CD14-positive monocyte (primary cell): ENCODE results near the gene WDTC1. TPM values are rescaled to one million over a fixed set of nuclear protein-coding genes. Genes with fewer than 3 reads are reported as not detected.

Source experiments
- DNase-seq, 3 donors: peaks; one replicate each; pipeline ENCODE4 v3.0.0-alpha.2; 2011 to 2022
- H2AFZ ChIP-seq: 2 replicates; pipeline ENCODE4 v1.6.0; 2012; ENCODE audit warnings: mild to moderate bottlenecking, low read depth, low read length, inconsistent platforms; ENCODE audit not compliant: insufficient read depth, poor library complexity, severe bottlenecking
- H3K27ac ChIP-seq, 2 donors: 1 replicate in 1 of 2; 2 replicates in 1 of 2; pipeline ENCODE4 v1.5.1; 2012 to 2013; ENCODE audit warnings: low read length in 2 of 2, control low read depth in 1 of 2, inconsistent platforms in 1 of 2, low read depth in 1 of 2, mild to moderate bottlenecking in 1 of 2
- H3K27me3 ChIP-seq, 2 donors: one replicate each; pipeline versions ENCODE4 v1.6.0 to v1.6.1; 2011 to 2013; ENCODE audit warnings: low read length in 2 of 2; ENCODE audit not compliant: control insufficient read depth in 2 of 2, insufficient read depth in 2 of 2
- H3K36me3 ChIP-seq, 2 donors: replicated peaks in 1 of 2; 1 replicate in 1 of 2; 2 replicates in 1 of 2; pipeline versions ENCODE4 v1.5.1 to v1.6.1; 2012 to 2013; ENCODE audit warnings: low read length in 2 of 2, control low read depth in 1 of 2, inconsistent platforms in 1 of 2, mild to moderate bottlenecking in 1 of 2; ENCODE audit not compliant: insufficient read depth in 2 of 2, control insufficient read depth in 1 of 2
- H3K4me1 ChIP-seq, 2 donors: 1 replicate in 1 of 2; 2 replicates in 1 of 2; pipeline versions ENCODE4 v1.5.1 to v1.6.1; 2012 to 2013; ENCODE audit warnings: low read length in 2 of 2, control low read depth in 1 of 2, inconsistent platforms in 1 of 2, mild to moderate bottlenecking in 1 of 2, moderate library complexity in 1 of 2; ENCODE audit not compliant: insufficient read depth in 2 of 2, control insufficient read depth in 1 of 2
- H3K4me2 ChIP-seq: replicated peaks from 2 replicates; pipeline ENCODE3; 2012; ENCODE audit warnings: low read length, moderate library complexity, mild to moderate bottlenecking; ENCODE audit not compliant: poor library complexity, severe bottlenecking; ENCODE audit errors: extremely low read depth
- H3K4me3 ChIP-seq, 3 experiments: fragments of 200-600 bp in 1 of 3; sonication (generic) in 1 of 3; replicated peaks in 1 of 3; 1 replicate in 2 of 3; 2 replicates in 1 of 3; pipeline ENCODE4 v1.5.1; 2011 to 2013; ENCODE audit warnings: low read length in 3 of 3, mild to moderate bottlenecking in 3 of 3, control low read depth in 2 of 3, low read depth in 2 of 3, inconsistent platforms in 1 of 3, moderate library complexity in 1 of 3
- H3K79me2 ChIP-seq: 2 replicates; pipeline ENCODE4 v1.6.0; 2012; ENCODE audit warnings: mild to moderate bottlenecking, control low read depth, inconsistent platforms, low read length, moderate library complexity; ENCODE audit not compliant: insufficient read depth
- H3K9ac ChIP-seq: 2 replicates; pipeline ENCODE4 v1.6.0; 2017; ENCODE audit warnings: low read length, mild to moderate bottlenecking; ENCODE audit not compliant: insufficient read depth, poor library complexity, severe bottlenecking
- H3K9me3 ChIP-seq, 2 donors: replicated peaks in 1 of 2; 1 replicate in 1 of 2; 2 replicates in 1 of 2; pipeline versions ENCODE4 v1.5.1 to v1.6.1; 2012 to 2013; ENCODE audit warnings: low read length in 2 of 2, control low read depth in 1 of 2; ENCODE audit not compliant: control insufficient read depth in 1 of 2, insufficient read depth in 1 of 2
- H4K20me1 ChIP-seq: 2 replicates; pipeline ENCODE4 v1.6.0; 2012; ENCODE audit warnings: mild to moderate bottlenecking, low read length, control low read depth, moderate library complexity; ENCODE audit not compliant: insufficient read depth
- H3K27ac Mint-ChIP-seq, 7 donors: one replicate each; pipeline ENCODE4 v1.8.0; 2020; ENCODE audit warnings: mild to moderate bottlenecking in 7 of 7, mixed read lengths in 7 of 7, moderate library complexity in 6 of 7, inconsistent platforms in 2 of 7
- H3K27me3 Mint-ChIP-seq, 3 donors: one replicate each; pipeline ENCODE4 v1.8.0; 2021 to 2022; ENCODE audit warnings: low read depth in 3 of 3, mild to moderate bottlenecking in 3 of 3, mixed read lengths in 3 of 3, moderate library complexity in 3 of 3, inconsistent platforms in 1 of 3
- H3K36me3 Mint-ChIP-seq, 2 donors: one replicate each; pipeline ENCODE4 v1.8.0; 2020; ENCODE audit warnings: mixed read lengths in 2 of 2, inconsistent platforms in 1 of 2, mild to moderate bottlenecking in 1 of 2
- H3K4me1 Mint-ChIP-seq: one replicate; pipeline ENCODE4 v1.8.0; 2020; ENCODE audit warnings: mild to moderate bottlenecking, mixed read lengths
- H3K4me3 Mint-ChIP-seq, 2 donors: one replicate each; pipeline ENCODE4 v1.8.0; 2020; ENCODE audit warnings: mild to moderate bottlenecking in 2 of 2, mixed read lengths in 2 of 2, moderate library complexity in 1 of 2
- H3K9me3 Mint-ChIP-seq, 7 donors: one replicate each; pipeline ENCODE4 v1.8.0; 2020 to 2022; ENCODE audit warnings: mixed read lengths in 7 of 7, mild to moderate bottlenecking in 6 of 7, moderate library complexity in 6 of 7, inconsistent platforms in 2 of 7
- WGBS: methylation state at CpG from one replicate; pipeline ENCODE4 v1.1.5; 2013; ENCODE audit warnings: missing lambda C conversion rate; ENCODE audit not compliant: insufficient coverage; 5-methylcytosine and 5-hydroxymethylcytosine counted together
- intact Hi-C, 2 donors: fragments of 100-400 bp; cut with micrococcal nuclease; formaldehyde crosslinking; loops; one replicate each; pipeline versions ENCODE4 v1.15.0 to v1.15.1; 2023
- polyA plus RNA-seq, 3 donors: library from polyadenylated mRNA; depleted of rRNA in 1 of 3; unstranded in 2 of 3; stranded (reverse) in 1 of 3; fragments of 300-500 nt in 2 of 3; fragments of >200 nt in 1 of 3; fragmentation: Illumina TruSeq in 2 of 3; gene quantifications; 1 replicate in 2 of 3; 2 replicates in 1 of 3; pipeline ENCODE4 v1.2.3, GENCODE V29; 2012 to 2021
- TF ChIP-seq, protein P1 (sequence below): fragments of 200-600 bp; IDR thresholded peaks from one replicate; pipeline ENCODE4 v1.8.0; 2022; ENCODE audit warnings: antibody characterized with exemption, mild to moderate bottlenecking

The WDTC1 gene
- polyA plus RNA-seq, 3 donors = 2.1 to 26.6 (median 4.3) TPM

- no peaks in the 10 kb centered on the region for H3K9me3 Mint-ChIP-seq
- WGBS = 42% methylated on average over 9 of the region's 14 CpGs
- Histone ChIP-seq H3K27ac (peak overlapping the region; percentile 75 to 84), H3K4me1 (peaks cover 25 to 26% of the 10 kb centered on the region in 2 donors), H3K36me3 (peaks cover 67 to 90% of the 10 kb centered on the region in 2 donors), H3K9me3 (no peaks in the 10 kb centered on the region), H3K9ac (peak overlapping the region; percentile 37), H4K20me1 (peaks cover 34% of the 10 kb centered on the region), H3K4me3 (peak overlapping the region in 1 of 3 experiments; percentile 27), H2AFZ (no peak overlapping the region), H3K27me3 (no peaks in the 10 kb centered on the region), H3K4me2 (peak overlapping the region; percentile 32), H3K79me2 (no peaks in the 10 kb centered on the region)
- peak; percentile 9 to 35 (median 15) for DNase-seq
- TF ChIP-seq, protein P1, sequence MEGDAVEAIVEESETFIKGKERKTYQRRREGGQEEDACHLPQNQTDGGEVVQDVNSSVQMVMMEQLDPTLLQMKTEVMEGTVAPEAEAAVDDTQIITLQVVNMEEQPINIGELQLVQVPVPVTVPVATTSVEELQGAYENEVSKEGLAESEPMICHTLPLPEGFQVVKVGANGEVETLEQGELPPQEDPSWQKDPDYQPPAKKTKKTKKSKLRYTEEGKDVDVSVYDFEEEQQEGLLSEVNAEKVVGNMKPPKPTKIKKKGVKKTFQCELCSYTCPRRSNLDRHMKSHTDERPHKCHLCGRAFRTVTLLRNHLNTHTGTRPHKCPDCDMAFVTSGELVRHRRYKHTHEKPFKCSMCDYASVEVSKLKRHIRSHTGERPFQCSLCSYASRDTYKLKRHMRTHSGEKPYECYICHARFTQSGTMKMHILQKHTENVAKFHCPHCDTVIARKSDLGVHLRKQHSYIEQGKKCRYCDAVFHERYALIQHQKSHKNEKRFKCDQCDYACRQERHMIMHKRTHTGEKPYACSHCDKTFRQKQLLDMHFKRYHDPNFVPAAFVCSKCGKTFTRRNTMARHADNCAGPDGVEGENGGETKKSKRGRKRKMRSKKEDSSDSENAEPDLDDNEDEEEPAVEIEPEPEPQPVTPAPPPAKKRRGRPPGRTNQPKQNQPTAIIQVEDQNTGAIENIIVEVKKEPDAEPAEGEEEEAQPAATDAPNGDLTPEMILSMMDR = no peak
- H3K27me3 Mint-ChIP-seq = no peaks in the 10 kb centered on the region
- H3K36me3 Mint-ChIP-seq = peaks cover 75 to 89% of the 10 kb centered on the region in 2 donors
- intact Hi-C loops = loop anchor here (2.0 to 10.0 kb wide), 5 partner anchors 95 to 375 kb away; partner anchors contain the start of genes AHDC1 (in 1 of the 2) and IFI6 (in 1 of the 2)
- H3K4me1 Mint-ChIP-seq = peaks cover 23% of the 10 kb centered on the region
- no peak overlapping the region for H3K4me3 Mint-ChIP-seq
- H3K27ac Mint-ChIP-seq = peak overlapping the region; percentile 72 to 92 (median 89)
These were observed 65.2 kb downstream of the WDTC1 start for GRCh38 chr1:27299385-27300271.

GRCh38 chr1:27300341-27301051, 66.1 kb downstream of the WDTC1 start:
- WGBS = 0% methylated on average over 3 of the region's 5 CpGs
- intact Hi-C loops = loop anchor here (1.0 to 10.0 kb wide), 5 partner anchors 94 to 374 kb away; partner anchors contain the start of genes AHDC1 (in 1 of the 2) and IFI6 (in 1 of the 2)
- no peaks in the 10 kb centered on the region for H3K9me3 ChIP-seq
- TF ChIP-seq, protein P1 = peak; percentile 98
- H3K79me2 ChIP-seq = no peaks in the 10 kb centered on the region
- H3K4me1 ChIP-seq = peaks cover 25 to 26% of the 10 kb centered on the region in 2 donors
- peak overlapping the region; percentile 72 to 92 (median 89) for H3K27ac Mint-ChIP-seq
- H3K36me3 Mint-ChIP-seq = peaks cover 76 to 89% of the 10 kb centered on the region in 2 donors
- DNase-seq = peak; percentile 76 to 83 (median 81)
- no peaks in the 10 kb centered on the region for H3K27me3 ChIP-seq
- no peak overlapping the region for H2AFZ ChIP-seq
- peak overlapping the region in 1 of 3 experiments; percentile 27 for H3K4me3 ChIP-seq
- peak overlapping the region; percentile 75 to 84 for H3K27ac ChIP-seq
- H4K20me1 ChIP-seq = peaks cover 34% of the 10 kb centered on the region
- H3K9ac ChIP-seq = peak overlapping the region; percentile 37
- peak overlapping the region; percentile 32 for H3K4me2 ChIP-seq
- peaks cover 69 to 90% of the 10 kb centered on the region in 2 donors for H3K36me3 ChIP-seq
- H3K27me3 Mint-ChIP-seq = no peaks in the 10 kb centered on the region
- H3K9me3 Mint-ChIP-seq = no peaks in the 10 kb centered on the region
- peaks cover 23% of the 10 kb centered on the region for H3K4me1 Mint-ChIP-seq
- no peak overlapping the region for H3K4me3 Mint-ChIP-seq
